GM21786 (cell line): ENCODE measurements around the gene DYSF.

Source experiments
- ATAC-seq: cut with Tn5 transposase; IDR thresholded peaks from one replicate; pipeline ENCODE4 v1.9.1; 2021; ENCODE audit not compliant: unreplicated experiment

DYSF gene

GRCh38 chr2:71564790-71565189 is 111.4 kb downstream of the DYSF start:
- no peak for ATAC-seq

GRCh38 chr2:71566372-71566771 is 113.0 kb downstream of the DYSF start:
- no peak for ATAC-seq

GRCh38 chr2:71567625-71568024 is 114.3 kb downstream of the DYSF start:
- ATAC-seq, result no peak

GRCh38 chr2:71568103-71568502 is 114.7 kb downstream of the DYSF start:
- ATAC-seq, result no peak

GRCh38 chr2:71570511-71570910 is 117.2 kb downstream of the DYSF start:
- no peak for ATAC-seq

- ATAC-seq, result no peak
Measured at GRCh38 chr2:71570951-71571460, 117.6 kb downstream of the DYSF start.

GRCh38 chr2:71571945-71572344 is 118.6 kb downstream of the DYSF start:
- ATAC-seq, result no peak

GRCh38 chr2:71575966-71576365 is 122.6 kb downstream of the DYSF start:
- ATAC-seq, result no peak

- no peak for ATAC-seq
Measured at GRCh38 chr2:71576541-71576940, 123.2 kb downstream of the DYSF start.

- ATAC-seq, result no peak
Measured at GRCh38 chr2:71577209-71577608, 123.8 kb downstream of the DYSF start.

- ATAC-seq, result no peak
Measured at GRCh38 chr2:71578767-71579342, 125.5 kb downstream of the DYSF start.

- no peak for ATAC-seq
Measured at GRCh38 chr2:71581026-71581425, 127.7 kb downstream of the DYSF start.

GRCh38 chr2:71583876-71584275 is 130.5 kb downstream of the DYSF start:
- ATAC-seq, result no peak

GRCh38 chr2:71586471-71586870 is 133.1 kb downstream of the DYSF start:
- ATAC-seq, result no peak

GRCh38 chr2:71587509-71588073 is 134.2 kb downstream of the DYSF start:
- no peak for ATAC-seq

- no peak for ATAC-seq
Measured at GRCh38 chr2:71588497-71589170, 135.3 kb downstream of the DYSF start.

GRCh38 chr2:71589763-71590162 is 136.4 kb downstream of the DYSF start:
- ATAC-seq, result no peak

- ATAC-seq, result no peak
Measured at GRCh38 chr2:71591044-71591443, 137.7 kb downstream of the DYSF start.

GRCh38 chr2:71592181-71592711 is 138.9 kb downstream of the DYSF start:
- no peak for ATAC-seq

GRCh38 chr2:71595569-71595968 is 142.2 kb downstream of the DYSF start:
- no peak for ATAC-seq

GRCh38 chr2:71596011-71596410 is 142.7 kb downstream of the DYSF start:
- no peak for ATAC-seq

- no peak for ATAC-seq
Measured at GRCh38 chr2:71597756-71598155, 144.4 kb downstream of the DYSF start.
